LoVo (cell line): ENCODE results near the gene SEMA4A.
"Not testable (repeated sequence)": the region's sequence is repeated elsewhere in the genome, so short reads cannot be mapped to it uniquely, and the experiment has no call there.

Source experiments
- DNase-seq: peaks from one replicate; pipeline ENCODE4 v3.0.0-alpha.2; 2016; ENCODE audit warnings: low spot score

The SEMA4A gene

DNA sequence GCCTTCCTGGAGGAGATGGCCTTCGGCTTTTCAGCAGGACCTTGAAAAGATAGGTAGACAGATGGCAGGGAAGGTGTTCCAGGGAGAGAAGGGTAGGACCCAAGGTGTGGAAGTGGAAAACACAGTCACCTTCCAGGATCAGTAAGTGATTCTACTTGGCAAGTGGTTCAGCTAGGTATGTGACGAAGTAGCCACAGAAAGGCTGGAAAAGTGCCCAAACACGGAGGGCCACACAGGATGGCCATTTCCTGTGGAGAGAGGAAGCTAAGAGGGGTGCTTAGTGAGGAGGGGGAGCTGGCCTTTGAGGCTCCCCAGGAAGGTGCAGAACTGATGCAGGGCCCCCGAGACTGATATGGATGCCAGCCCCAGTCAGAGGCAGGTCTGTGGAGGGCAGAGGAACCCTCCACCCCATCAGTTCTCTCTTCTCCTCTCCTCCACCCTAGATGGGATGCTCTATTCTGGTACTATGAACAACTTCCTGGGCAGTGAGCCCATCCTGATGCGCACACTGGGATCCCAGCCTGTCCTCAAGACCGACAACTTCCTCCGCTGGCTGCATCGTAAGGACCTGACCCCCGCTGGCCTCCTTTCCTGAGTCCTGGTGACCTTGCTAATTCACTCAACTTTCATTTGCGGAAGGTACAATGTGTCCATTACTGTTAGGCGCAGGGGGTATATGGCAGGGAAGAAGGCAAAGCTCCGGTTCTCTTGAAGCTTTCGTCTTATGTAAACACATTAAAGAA, 6.8 kb downstream of the SEMA4A start:
- no peak for DNase-seq

DNA sequence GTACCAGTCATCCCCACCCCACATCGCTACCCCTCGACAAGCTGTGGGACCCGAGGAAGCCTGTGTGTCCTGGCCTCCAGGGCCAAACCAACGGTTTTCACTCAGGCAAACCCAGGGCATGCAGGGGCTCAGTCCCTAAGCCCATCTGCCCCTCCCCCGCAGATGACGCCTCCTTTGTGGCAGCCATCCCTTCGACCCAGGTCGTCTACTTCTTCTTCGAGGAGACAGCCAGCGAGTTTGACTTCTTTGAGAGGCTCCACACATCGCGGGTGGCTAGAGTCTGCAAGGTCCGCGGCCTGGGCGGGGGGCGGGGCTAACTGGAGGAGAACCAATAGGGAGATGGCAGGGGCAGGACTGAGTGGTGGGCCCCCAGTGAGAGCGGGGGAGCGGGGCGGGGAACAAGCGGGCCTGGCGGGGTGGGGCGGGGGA, 7.4 kb downstream of the SEMA4A start:
- DNase-seq: no peak

- no peak for DNase-seq
These were observed 9.1 kb downstream of the SEMA4A start for GRCh38 chr1:156162430-156163037.

DNA sequence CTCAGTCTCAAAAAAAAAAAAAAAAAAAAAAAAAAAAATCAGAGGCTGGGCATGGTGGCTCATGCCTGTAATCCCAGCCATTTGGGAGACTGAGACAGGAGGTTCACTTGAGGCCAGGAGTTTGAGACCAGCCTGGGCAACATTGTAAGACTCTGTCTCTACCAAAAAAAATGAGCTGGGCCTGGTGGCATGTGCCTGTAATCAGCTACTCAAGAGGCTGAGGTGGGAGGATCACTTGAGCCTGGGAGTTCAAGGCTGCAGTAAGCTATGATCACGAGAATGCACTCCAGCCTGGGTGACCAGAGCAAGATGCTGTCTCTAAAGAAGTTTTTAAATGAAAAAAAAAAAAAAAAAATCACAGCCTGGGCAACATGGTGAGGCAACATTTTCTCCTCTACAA, 10.3 kb downstream of the SEMA4A start:
- no peak for DNase-seq

DNA sequence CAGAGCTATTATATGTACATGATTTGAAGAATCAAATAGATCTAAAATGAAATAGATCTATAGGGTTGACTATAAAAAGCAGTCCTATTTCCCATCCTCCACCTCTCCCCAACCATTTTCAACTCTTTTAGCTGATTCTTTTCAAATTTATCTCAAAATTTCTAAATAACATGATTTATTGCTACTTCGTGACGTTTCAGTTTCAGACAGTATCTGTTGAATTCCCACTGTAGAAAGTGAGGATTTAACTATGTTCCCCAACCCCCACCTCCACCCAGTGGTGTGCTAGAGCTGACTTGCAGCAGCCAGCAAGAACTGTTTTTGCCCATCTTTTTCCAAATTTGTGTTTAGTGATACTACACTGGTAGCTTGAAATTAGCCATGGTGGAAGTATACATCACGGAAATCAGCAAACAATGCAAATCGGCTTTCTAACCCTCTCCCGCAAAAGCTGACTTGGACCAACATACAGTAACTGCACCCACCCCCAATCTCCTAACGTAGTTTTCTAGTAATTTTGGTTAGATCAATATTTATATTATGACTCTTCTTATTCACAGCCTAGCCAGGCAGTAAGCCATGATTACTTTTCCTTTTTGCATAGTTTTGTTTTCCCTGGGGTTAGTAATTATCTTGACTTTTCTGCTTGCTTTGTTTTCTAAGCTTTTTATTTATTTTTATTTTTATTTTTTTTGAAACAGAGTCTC, 10.9 kb downstream of the SEMA4A start:
- DNase-seq: no peak

DNA sequence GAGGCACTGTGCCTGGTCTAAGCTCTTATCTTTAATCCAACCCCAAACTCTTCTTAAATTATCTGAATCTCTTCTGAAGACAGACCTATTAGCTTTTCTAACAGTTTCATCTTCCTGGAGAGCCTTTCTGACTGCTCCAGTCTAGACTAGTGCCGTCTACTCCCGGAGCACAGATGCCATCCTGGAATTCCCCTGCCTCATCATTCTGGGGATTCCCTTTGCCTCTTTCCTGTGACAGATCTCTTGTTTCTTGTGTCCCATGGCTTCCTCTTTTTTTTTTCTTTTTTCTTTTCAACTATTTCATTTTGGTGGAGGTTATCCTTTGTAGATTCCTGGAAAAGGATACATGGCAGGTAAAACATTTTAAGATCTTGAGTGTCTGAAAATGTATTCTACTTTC, 11.7 kb downstream of the SEMA4A start:
- no peak for DNase-seq

GRCh38 chr1:156167536-156167935, 14.2 kb downstream of the SEMA4A start:
- no peak for DNase-seq

GRCh38 chr1:156172696-156173470, 19.5 kb downstream of the SEMA4A start:
- no peak for DNase-seq

DNA sequence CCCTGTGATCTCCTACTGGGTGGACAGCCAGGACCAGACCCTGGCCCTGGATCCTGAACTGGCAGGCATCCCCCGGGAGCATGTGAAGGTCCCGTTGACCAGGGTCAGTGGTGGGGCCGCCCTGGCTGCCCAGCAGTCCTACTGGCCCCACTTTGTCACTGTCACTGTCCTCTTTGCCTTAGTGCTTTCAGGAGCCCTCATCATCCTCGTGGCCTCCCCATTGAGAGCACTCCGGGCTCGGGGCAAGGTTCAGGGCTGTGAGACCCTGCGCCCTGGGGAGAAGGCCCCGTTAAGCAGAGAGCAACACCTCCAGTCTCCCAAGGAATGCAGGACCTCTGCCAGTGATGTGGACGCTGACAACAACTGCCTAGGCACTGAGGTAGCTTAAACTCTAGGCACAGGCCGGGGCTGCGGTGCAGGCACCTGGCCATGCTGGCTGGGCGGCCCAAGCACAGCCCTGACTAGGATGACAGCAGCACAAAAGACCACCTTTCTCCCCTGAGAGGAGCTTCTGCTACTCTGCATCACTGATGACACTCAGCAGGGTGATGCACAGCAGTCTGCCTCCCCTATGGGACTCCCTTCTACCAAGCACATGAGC, 23.3 kb downstream of the SEMA4A start:
- DNase-seq: no peak

- DNase-seq: no peak
These were observed 24.7 kb downstream of the SEMA4A start for GRCh38 chr1:156177919-156178654.

DNA sequence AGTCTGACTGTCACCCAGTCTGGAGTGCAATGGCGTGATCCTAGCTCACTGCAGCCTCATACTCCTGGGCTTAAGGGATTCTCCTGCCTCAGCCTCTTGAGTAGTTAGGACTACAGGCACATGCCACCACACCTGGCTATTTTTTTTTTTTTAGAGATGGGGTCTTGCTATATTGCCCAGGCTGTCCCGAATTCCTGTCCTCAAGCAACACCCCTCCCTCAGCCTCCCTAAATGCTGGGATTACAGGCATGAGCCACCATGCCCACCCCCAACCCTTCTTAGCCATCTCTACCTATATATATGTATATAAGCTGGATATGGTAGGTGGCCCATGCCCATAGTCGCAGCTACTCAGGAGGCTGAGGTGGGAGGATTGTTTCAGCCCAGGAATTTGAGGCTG, 27.1 kb downstream of the SEMA4A start:
- DNase-seq: no peak

DNA sequence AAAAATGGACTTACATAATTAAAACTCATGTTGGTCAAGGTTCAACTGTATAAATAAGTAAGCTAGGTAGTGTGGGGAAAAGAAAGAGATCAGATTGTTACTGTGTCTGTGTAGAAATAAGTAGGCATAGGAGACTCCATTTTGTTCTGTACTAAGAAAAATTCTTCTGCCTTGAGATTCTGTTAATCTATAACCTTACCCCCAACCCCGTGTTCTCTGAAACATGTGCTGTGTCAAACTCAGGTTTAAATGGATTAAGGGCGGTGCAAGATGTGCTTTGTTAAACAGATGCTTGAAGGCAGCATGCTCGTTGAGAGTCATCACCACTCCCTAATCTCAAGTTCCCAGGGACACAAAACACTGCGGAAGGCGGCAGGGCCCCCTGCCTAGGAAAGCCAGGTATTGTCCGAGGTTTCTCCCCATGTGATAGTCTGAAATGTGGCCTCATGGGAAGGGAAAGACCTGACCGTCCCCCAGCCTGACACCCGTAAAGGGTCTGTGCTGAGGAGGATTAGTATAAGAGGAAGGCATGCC, 28.1 kb downstream of the SEMA4A start:
- DNase-seq: not testable (repeated sequence)

DNA sequence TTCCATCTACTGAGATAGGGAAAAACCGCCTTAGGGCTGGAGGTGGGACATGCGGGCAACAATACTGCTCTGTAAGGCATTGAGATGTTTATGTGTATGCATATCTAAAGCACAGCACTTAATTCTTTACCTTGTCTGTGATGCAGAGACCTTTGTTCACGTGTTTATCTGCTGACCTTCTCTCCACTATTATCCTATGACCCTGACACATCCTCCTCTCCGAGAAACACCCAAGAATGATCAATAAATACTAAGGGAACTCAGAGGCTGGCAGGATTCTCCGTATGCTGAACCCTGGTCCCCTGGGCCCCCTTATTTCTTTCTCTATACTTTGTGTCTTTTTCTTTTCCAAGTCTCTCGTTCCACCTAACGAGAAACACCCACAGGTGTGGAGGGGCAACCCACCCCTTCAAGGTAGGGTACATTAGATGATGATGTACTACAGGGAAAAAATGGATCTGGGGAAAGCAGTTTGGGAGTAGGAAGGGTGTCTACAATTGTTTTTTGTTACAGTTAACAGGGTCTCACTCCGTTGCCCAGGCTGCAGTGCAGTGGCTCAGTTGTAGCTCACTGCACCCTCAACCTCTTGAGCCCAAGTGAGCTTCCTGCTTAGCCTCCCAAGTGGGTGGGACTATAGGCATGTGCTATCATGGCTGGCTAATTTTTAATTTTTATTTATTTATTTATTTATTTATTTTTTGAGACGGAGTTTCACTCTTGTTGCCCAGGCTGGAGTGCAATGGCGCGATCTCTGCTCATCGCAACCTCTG, 28.8 kb downstream of the SEMA4A start:
- DNase-seq: not testable (repeated sequence)

DNA sequence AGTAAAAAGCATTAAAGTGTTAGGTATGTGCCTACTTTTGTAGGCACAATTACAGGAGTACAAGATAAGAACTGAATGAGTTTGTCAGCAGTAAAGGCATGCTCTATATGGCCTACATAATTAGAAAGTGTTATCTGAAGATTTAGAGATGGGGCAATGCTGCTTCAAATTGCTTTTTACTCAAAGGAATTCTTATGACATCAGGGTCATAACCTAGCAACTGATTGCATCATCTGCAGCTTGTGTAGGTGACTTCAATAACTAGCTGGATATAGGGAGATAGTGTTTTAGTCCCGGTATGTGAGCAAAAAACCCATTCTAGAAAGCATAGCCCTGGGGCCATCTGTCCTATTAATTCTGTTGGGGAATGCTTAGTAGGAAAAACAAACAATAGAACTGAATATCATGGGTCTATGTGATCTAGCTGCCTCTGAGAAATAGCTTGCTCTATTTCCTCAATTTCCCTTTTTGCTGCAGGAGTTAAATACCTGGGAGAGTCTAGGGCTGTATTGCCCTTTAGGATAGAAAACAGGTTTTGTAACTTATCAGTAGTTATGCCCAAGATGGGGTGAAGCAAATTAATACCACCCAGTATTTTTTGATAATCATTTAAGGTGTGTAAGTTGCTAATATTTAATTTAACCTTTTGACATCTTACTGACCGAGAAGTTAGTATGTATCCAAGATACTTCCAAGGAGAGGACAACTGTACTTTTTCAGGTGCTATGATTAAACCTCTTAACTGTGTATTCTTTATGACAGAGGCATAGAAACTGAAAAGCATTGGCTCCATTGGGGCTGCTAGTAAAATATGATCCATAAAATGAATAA, 33.2 kb downstream of the SEMA4A start:
- not testable (repeated sequence) for DNase-seq

- not testable (repeated sequence) for DNase-seq
These were observed 36.9 kb downstream of the SEMA4A start for GRCh38 chr1:156190265-156190664.

DNA sequence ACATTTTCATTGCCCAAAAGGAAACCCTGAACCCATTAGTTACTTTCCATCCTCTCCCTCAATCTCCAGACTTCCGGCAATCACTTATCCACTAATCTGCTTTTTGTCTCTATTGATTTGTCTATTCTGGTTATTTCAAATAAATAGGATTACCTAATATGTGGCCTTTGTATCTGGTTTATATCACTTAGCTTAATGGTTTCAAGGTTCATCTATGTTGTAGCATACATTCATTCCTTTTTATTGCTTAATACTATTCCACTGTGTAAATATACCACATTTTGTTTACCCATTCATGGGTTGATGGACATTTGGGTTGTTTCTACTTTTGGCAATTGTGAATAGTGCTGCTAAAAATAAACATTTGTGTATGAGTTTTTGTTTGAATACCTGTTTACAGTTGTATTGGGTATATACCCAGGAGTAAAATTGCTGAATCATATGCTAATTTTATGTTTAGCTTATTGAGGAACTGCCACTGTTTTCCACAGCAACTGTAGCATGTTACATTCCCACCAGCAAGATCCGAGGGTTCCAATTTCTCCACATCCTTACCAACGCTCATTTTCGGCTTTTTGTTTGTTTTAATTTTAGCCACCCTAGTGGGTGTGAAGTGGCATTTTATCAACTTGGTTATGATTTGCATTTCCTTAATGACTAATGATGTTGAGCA, 38.0 kb downstream of the SEMA4A start:
- DNase-seq: no peak

DNA sequence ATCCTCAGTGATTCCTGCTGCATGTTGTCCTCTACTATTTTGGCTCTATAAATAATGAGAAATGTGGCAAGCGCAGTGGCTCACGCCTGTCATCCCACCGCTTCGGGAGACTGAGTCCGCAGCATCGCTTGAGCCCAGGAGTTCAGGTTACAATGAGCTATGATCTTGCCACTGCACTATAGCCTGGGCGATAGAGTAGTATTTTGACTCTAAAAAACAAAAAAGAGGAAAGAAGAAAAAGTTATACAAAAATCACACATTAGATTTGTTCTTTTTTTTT, 39.8 kb downstream of the SEMA4A start:
- no peak for DNase-seq

DNA sequence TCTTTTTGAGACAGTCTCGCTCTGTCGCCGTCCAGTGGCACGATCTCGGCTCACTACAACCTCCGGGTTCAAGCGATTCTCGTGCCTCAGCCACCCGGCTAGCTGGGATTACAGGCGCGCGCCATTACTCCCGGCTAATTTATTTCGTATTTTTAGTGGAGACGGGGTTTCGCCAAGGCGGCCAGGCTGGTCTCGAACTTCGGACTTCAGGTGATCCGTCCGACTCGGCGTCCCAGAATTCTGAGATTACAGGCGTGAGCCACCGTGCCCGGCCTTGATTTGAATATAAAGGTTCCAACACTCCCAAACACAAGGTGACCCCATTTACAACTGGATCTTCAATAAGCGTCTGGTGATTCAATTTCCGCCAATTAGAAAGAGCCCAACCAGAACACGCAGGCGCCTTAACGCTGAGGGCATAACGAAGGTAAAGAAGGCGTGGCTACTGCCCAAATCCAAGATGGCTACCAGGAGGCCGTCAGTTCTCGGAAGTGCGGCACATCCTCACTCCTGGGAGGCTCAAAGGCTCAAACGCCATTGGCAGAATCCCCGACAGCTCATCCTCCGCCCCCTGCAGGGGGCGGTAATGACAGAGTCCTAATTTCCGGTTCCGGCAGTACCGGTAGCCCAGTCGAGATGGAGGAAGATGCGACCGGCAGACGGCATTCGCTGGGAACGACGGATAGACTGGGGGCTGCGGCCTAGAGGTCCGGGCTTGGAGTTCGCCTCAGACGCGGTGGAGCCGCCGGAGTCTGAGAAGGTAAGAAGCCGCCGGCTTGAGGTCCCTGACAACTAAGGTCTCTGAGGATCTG, 40.3 kb downstream of the SEMA4A start, which contains the start of gene SLC25A44:
Gene SLC25A44 (plus strand): TSS at position 617 of the 812 bp plus-strand sequence. CDS start 5,744 bp downstream, outside the sequence.
- DNase-seq: peak; percentile 99
